Karpas-422 (cell line): ENCODE data around the gene NUP188. TPM values are rescaled to one million over a fixed set of nuclear protein-coding genes. Genes with fewer than 3 reads are reported as not detected.

Experiments
- DNase-seq: peaks from one replicate; pipeline ENCODE4 v3.0.0-alpha.2; 2015
- H2AFZ ChIP-seq: fragments of 200-600 bp; sonication (generic); 2 replicates; pipeline ENCODE4 v1.6.1; 2014; ENCODE audit warnings: antibody characterized with exemption, low read length, mixed read lengths
- H3K27ac ChIP-seq: fragments of 200-600 bp; sonication (generic); 2 replicates; pipeline ENCODE4 v1.5.1; 2014; ENCODE audit warnings: mild to moderate bottlenecking, low read length, moderate library complexity
- H3K27me3 ChIP-seq: fragments of 200-600 bp; sonication (generic); 2 replicates; pipeline ENCODE4 v1.6.1; 2014; ENCODE audit warnings: low read length, mixed read lengths
- H3K36me3 ChIP-seq: fragments of 200-600 bp; sonication (generic); 2 replicates; pipeline ENCODE4 v1.6.1; 2014; ENCODE audit warnings: low read length, mixed read lengths; ENCODE audit not compliant: insufficient read depth
- H3K4me1 ChIP-seq: fragments of 200-600 bp; sonication (generic); 2 replicates; pipeline ENCODE4 v1.6.1; 2014; ENCODE audit warnings: mild to moderate bottlenecking, low read length, mixed read lengths
- H3K4me2 ChIP-seq: fragments of 200-600 bp; sonication (generic); 2 replicates; pipeline ENCODE4 v1.6.1; 2014; ENCODE audit warnings: low read length, low read depth, mild to moderate bottlenecking; ENCODE audit not compliant: poor library complexity, severe bottlenecking
- H3K4me3 ChIP-seq: fragments of 200-600 bp; sonication (generic); 2 replicates; pipeline ENCODE4 v1.5.1; 2014; ENCODE audit warnings: mild to moderate bottlenecking, antibody characterized with exemption, low read length, mixed read lengths
- H3K79me2 ChIP-seq: fragments of 200-600 bp; sonication (generic); 2 replicates; pipeline ENCODE4 v1.6.1; 2014; ENCODE audit warnings: mild to moderate bottlenecking, low read length, mixed read lengths
- H3K9ac ChIP-seq: fragments of 200-600 bp; sonication (generic); 2 replicates; pipeline ENCODE4 v1.6.0; 2014; ENCODE audit warnings: low read length
- H3K9me2 ChIP-seq: fragments of 200-600 bp; sonication (generic), shearing (Covaris generic); replicated peaks from 2 replicates; pipeline ENCODE4 v1.6.0; 2014; ENCODE audit warnings: mild to moderate bottlenecking, low read length, moderate library complexity; ENCODE audit not compliant: insufficient read depth
- H3K9me3 ChIP-seq: fragments of 300-700, 200-600 bp; sonication (generic); 2 replicates; pipeline ENCODE4 v1.6.1; 2014; ENCODE audit warnings: low read length, mixed read lengths
- H4K20me1 ChIP-seq: fragments of 200-600 bp; sonication (generic); 2 replicates; pipeline ENCODE4 v1.6.1; 2014; ENCODE audit warnings: mild to moderate bottlenecking, antibody characterized with exemption, low read length, low read depth; ENCODE audit not compliant: insufficient read depth
- total RNA-seq: library from RNA; depleted of rRNA; stranded (reverse); fragments of >200 nt; shearing (Covaris generic); gene quantifications from 2 replicates; pipeline ENCODE4 v1.2.3, GENCODE V29; 2014; ENCODE audit warnings: low replicate concordance

Gene NUP188
- total RNA-seq, 1 experiment from 2014 or later, result 32.1 TPM

DNA sequence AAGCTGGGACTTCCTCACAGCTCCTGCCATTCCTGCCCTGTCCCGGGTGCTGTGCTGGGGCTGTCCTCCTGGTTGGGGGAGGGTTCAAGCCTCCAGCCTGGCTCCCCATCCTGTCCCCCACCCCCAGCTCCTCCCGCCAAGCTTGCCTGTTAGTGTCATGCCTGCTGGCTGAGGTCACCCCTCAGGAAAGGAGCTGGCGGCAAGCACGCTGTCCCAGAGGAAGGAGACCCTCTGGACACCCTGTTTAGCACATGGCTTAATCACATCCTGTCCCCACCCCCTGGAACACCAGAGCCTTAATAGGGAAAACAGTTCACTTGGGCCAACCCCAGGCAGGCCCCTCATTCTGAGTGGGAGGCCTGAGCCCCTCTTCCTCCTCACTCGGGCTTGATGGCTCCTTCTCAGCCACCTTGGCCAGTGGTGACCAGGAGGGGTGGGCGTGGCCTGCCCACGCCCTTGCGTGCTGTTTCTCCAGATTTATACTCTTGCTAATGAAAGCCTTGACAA, 35.9 kb upstream of the NUP188 start:
- Histone ChIP-seq H3K79me2 (peaks cover 3% of the 10 kb centered on the region; the same call in 1 of the 2 replicates), H3K9ac (no peak overlapping the region), H3K36me3 (no peaks in the 10 kb centered on the region)

DNA sequence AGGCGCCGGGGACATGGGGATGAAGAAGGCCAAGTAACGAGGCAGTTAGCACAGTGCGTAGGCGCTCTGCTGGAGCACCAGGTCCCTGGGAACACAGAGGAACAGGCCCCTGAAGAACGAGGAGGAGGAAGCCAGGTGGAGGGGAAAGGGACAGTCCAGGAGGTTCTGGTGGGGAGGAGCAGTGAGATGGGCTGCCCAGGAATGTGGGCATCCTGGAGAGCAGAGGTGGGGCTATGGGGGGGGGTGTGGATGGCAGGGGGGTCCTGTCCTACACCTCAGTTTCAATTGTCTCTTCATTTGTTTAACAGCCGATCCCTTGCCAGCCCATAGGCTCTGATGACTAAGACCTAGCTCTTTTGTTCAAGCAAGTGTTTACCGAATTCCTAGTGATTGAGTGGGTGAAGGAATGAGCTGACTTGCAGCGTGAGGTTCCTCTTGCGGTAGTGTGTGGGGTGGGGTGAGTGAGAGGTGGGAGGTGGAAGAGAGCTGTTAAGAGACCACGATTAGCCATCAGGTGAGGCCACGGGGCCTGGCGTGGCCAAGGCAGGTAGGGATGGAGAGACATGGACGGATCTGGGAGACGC, 35.1 kb upstream of the NUP188 start:
- H3K79me2 ChIP-seq, result peaks cover 3% of the 10 kb centered on the region; the same call in 1 of the 2 replicates
- H3K27ac ChIP-seq, result no peak overlapping the region
- no peak overlapping the region for H2AFZ ChIP-seq
- H3K9ac ChIP-seq, result no peak overlapping the region
- no peaks in the 10 kb centered on the region for H3K36me3 ChIP-seq
- DNase-seq, result no peak
- no peak overlapping the region for H3K4me3 ChIP-seq
- H3K9me3 ChIP-seq, result no peaks in the 10 kb centered on the region
- no peaks in the 10 kb centered on the region for H3K9me2 ChIP-seq
- no peaks in the 10 kb centered on the region for H3K4me1 ChIP-seq
- H3K4me2 ChIP-seq, result no peak overlapping the region
- H3K27me3 ChIP-seq, result no peaks in the 10 kb centered on the region
- H4K20me1 ChIP-seq, result 0 out of 2 replicates have a peak, but pooled peaks cover 5% of the 10 kb centered on the region

More for the DNA sequence above, 35.9 kb upstream of the NUP188 start:
- Histone ChIP-seq H3K4me1 (no peaks in the 10 kb centered on the region), H2AFZ (no peak overlapping the region), H3K27ac (no peak overlapping the region), H4K20me1 (0 out of 2 replicates have a peak, but pooled peaks cover 5% of the 10 kb centered on the region), H3K27me3 (no peaks in the 10 kb centered on the region), H3K4me2 (no peak overlapping the region), H3K9me2 (no peaks in the 10 kb centered on the region), H3K9me3 (no peaks in the 10 kb centered on the region), H3K4me3 (no peak overlapping the region)
- DNase-seq, result no peak

DNA sequence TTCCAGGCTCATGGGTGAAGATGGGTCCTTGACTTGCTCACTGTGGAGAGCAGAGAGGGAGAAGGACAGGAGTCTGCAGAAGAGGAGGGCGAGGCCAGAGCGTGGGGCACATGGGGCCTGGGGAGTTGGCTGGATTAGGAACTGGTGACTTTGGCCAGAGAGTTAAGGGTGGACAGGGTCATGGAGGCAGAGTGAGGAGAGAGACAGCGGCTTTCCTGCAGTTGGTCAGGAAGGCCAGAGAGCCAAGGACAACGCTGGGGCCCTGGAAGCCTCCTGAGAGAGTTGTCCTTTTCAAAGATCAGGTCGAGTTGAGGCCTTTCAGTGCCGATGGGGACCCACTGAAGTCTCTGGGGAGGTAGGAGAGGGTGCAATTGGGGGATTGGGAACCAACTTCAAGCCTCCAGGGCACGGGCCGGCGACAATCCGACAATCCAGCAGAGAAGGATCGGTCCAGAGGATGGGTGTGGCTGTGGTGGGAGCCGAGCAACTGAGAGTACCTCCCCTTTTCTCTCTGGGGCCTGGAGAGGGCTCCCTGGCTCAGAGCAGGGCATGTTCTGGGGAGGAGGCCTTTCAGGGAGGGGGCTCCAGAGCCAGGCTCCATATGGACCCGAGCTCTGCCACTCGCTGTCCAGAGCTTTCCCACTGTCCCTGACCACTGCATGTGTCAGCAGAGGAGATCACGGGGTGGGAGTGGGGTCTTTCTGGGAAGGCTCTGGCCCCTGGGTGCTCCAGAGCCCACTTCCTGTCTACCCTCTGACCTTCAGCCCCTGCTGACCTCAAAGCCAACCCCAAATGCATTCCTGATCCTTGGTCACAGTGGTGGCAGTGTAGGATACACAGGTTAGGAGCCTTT, 34.2 kb upstream of the NUP188 start:
- no peak overlapping the region for H3K4me3 ChIP-seq
- H4K20me1 ChIP-seq, result 0 out of 2 replicates have a peak, but pooled peaks cover 5% of the 10 kb centered on the region
- no peak overlapping the region for H3K9ac ChIP-seq
- H3K9me3 ChIP-seq, result no peaks in the 10 kb centered on the region
- peaks cover 3% of the 10 kb centered on the region; the same call in 1 of the 2 replicates for H3K79me2 ChIP-seq
- no peaks in the 10 kb centered on the region; the same call in 1 of the 2 replicates for H3K36me3 ChIP-seq
- no peaks in the 10 kb centered on the region for H3K27me3 ChIP-seq
- H3K27ac ChIP-seq, result no peak overlapping the region
- DNase-seq, result no peak
- H2AFZ ChIP-seq, result no peak overlapping the region
- H3K4me2 ChIP-seq, result no peak overlapping the region
- H3K4me1 ChIP-seq, result no peaks in the 10 kb centered on the region
- H3K9me2 ChIP-seq, result no peaks in the 10 kb centered on the region

DNA sequence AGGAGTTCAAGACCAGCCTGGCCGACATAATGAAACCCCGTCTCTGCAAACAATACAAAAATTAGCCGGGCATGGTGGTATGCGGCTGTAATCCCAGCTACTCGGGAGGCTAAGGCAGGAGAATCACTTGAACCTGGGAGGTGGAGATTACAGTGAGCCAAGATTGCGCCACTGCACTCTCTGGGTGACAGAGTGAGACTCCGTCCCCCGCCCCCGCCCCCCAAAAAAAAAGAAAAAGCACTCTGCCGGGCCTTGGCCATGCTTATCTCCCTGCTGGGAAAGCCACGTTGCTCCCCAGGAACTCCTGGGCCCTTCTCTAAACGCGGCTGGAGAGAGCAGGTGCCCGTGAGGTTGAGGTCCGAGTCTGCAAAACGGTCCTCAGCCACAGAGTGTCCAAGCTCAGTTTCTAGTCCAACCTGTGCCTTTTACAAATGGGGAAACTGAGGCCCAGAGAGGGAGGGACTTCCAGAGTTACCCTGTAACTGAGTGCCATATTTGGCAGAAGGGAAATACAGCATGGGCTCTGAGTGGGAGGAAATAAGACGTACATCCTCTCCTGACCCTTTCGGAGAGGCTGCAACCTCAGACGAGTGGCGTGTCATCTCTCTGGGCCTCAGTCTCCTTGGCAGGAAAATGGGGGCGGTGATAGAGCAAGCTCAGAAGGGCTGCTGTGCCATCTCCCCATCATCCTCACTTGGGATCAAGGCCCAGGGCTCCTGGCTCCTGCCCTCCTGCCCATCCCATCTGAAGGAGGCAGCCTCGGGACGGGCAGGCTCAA, 33.3 kb upstream of the NUP188 start:
- H3K27me3 ChIP-seq, result no peaks in the 10 kb centered on the region
- DNase-seq, result no peak
- H3K36me3 ChIP-seq, result no peaks in the 10 kb centered on the region; the same call in 1 of the 2 replicates
- no peaks in the 10 kb centered on the region for H3K9me3 ChIP-seq
- H3K4me2 ChIP-seq, result no peak overlapping the region
- no peak overlapping the region for H2AFZ ChIP-seq
- no peaks in the 10 kb centered on the region for H3K9me2 ChIP-seq
- H3K9ac ChIP-seq, result no peak overlapping the region
- H3K27ac ChIP-seq, result no peak overlapping the region
- no peak overlapping the region for H3K4me3 ChIP-seq
- 0 out of 2 replicates have a peak, but pooled peaks cover 5% of the 10 kb centered on the region for H4K20me1 ChIP-seq
- peaks cover 3% of the 10 kb centered on the region; the same call in 1 of the 2 replicates for H3K79me2 ChIP-seq
- H3K4me1 ChIP-seq, result no peaks in the 10 kb centered on the region

DNA sequence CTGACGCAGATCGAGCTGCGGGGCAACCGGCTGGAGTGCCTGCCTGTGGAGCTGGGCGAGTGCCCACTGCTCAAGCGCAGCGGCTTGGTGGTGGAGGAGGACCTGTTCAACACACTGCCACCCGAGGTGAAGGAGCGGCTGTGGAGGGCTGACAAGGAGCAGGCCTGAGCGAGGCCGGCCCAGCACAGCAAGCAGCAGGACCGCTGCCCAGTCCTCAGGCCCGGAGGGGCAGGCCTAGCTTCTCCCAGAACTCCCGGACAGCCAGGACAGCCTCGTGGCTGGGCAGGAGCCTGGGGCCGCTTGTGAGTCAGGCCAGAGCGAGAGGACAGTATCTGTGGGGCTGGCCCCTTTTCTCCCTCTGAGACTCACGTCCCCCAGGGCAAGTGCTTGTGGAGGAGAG, 31.3 kb upstream of the NUP188 start:
- Histone ChIP-seq H3K4me2 (no peak overlapping the region), H3K9me2 (no peaks in the 10 kb centered on the region), H4K20me1 (0 out of 2 replicates have a peak, but pooled peaks cover 5% of the 10 kb centered on the region), H3K27ac (no peak overlapping the region), H3K9me3 (no peaks in the 10 kb centered on the region), H2AFZ (no peak overlapping the region), H3K27me3 (no peaks in the 10 kb centered on the region), H3K4me1 (peaks cover 5% of the 10 kb centered on the region; the same call in 1 of the 2 replicates), H3K4me3 (no peak overlapping the region), H3K79me2 (peaks cover 3% of the 10 kb centered on the region; the same call in 1 of the 2 replicates), H3K36me3 (no peaks in the 10 kb centered on the region; the same call in 1 of the 2 replicates), H3K9ac (no peak overlapping the region)
- DNase-seq, result no peak

DNA sequence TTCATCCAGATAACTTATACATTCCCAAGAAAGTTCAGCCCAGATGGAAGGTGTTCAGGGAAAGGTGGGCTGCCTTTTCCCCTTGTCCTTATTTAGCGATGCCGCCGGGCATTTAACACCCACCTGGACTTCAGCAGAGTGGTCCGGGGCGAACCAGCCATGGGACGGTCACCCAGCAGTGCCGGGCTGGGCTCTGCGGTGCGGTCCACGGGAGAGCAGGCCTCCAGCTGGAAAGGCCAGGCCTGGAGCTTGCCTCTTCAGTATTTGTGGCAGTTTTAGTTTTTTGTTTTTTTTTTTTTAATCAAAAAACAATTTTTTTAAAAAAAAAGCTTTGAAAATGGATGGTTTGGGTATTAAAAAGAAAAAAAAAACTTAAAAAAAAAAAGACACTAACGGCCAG, 30.8 kb upstream of the NUP188 start:
- Histone ChIP-seq H3K4me3 (no peak overlapping the region), H3K27ac (no peak overlapping the region), H3K79me2 (peaks cover 3% of the 10 kb centered on the region; the same call in 1 of the 2 replicates), H3K9ac (no peak overlapping the region), H4K20me1 (0 out of 2 replicates have a peak, but pooled peaks cover 5% of the 10 kb centered on the region), H3K9me3 (no peaks in the 10 kb centered on the region), H3K4me1 (peaks cover 6% of the 10 kb centered on the region), H3K36me3 (no peaks in the 10 kb centered on the region; the same call in 1 of the 2 replicates), H3K27me3 (no peaks in the 10 kb centered on the region), H3K9me2 (no peaks in the 10 kb centered on the region), H3K4me2 (no peak overlapping the region), H2AFZ (no peak overlapping the region)
- no peak for DNase-seq

DNA sequence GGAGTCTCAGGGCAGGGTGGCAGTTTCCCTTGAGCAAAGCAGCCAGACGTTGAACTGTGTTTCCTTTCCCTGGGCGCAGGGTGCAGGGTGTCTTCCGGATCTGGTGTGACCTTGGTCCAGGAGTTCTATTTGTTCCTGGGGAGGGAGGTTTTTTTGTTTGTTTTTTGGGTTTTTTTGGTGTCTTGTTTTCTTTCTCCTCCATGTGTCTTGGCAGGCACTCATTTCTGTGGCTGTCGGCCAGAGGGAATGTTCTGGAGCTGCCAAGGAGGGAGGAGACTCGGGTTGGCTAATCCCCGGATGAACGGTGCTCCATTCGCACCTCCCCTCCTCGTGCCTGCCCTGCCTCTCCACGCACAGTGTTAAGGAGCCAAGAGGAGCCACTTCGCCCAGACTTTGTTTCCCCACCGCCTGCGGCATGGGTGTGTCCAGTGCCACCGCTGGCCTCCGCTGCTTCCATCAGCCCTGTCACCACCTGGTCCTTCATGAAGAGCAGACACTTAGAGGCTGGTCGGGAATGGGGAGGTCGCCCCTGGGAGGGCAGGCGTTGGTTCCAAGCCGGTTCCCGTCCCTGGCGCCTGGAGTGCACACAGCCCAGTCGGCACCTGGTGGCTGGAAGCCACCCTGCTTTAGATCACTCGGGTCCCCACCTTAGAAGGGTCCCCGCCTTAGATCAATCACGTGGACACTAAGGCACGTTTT, 30.2 kb upstream of the NUP188 start:
- Histone ChIP-seq H3K4me2 (no peak overlapping the region), H4K20me1 (0 out of 2 replicates have a peak, but pooled peaks cover 5% of the 10 kb centered on the region), H3K9ac (no peak overlapping the region), H3K9me2 (no peaks in the 10 kb centered on the region), H2AFZ (no peak overlapping the region), H3K4me3 (no peak overlapping the region), H3K27me3 (no peaks in the 10 kb centered on the region), H3K36me3 (no peaks in the 10 kb centered on the region; the same call in 1 of the 2 replicates), H3K27ac (no peak overlapping the region), H3K79me2 (peaks cover 3% of the 10 kb centered on the region; the same call in 1 of the 2 replicates), H3K9me3 (no peaks in the 10 kb centered on the region), H3K4me1 (peaks cover 12% of the 10 kb centered on the region)
- no peak for DNase-seq
